GM12875 (cell line): Measurements from ENCODE around the gene GRID2.
"Not testable (repeated sequence)": the region's sequence is repeated elsewhere in the genome, so short reads cannot be mapped to it uniquely, and the experiment has no call there.

ENCODE experiments used
- H3K4me3 ChIP-seq: one replicate; pipeline ENCODE4 v1.5.1; 2011; ENCODE audit warnings: low read depth, low read length, control low read depth
- TF ChIP-seq, protein P1 (sequence below): IDR thresholded peaks from 2 replicates; pipeline ENCODE4 v1.5.1; 2011; ENCODE audit warnings: low read depth, mild to moderate bottlenecking, control low read depth, inconsistent platforms, low read length, moderate library complexity, borderline replicate concordance; ENCODE audit not compliant: insufficient read depth

The GRID2 gene

DNA sequence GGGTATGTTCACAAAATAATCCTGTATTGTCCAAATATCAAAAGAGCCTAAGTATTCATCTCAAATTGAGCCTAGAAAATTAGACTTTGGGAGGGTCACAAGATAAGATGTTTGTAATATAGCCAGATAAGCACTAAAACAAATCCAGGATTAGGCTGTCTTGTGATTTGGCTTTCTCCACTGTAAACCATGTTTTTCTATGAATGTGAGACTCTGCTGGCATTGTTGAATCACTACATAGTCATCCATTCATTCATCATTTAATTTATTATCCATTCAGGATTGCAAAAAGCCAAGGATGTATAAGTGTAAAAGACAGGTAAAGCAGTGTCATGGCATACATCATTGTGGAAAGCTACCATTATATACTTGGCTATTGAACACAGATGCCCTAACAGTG lies 148.0 kb downstream of the GRID2 start:
- H3K4me3 ChIP-seq = no peak overlapping the region
- TF ChIP-seq, protein P1, sequence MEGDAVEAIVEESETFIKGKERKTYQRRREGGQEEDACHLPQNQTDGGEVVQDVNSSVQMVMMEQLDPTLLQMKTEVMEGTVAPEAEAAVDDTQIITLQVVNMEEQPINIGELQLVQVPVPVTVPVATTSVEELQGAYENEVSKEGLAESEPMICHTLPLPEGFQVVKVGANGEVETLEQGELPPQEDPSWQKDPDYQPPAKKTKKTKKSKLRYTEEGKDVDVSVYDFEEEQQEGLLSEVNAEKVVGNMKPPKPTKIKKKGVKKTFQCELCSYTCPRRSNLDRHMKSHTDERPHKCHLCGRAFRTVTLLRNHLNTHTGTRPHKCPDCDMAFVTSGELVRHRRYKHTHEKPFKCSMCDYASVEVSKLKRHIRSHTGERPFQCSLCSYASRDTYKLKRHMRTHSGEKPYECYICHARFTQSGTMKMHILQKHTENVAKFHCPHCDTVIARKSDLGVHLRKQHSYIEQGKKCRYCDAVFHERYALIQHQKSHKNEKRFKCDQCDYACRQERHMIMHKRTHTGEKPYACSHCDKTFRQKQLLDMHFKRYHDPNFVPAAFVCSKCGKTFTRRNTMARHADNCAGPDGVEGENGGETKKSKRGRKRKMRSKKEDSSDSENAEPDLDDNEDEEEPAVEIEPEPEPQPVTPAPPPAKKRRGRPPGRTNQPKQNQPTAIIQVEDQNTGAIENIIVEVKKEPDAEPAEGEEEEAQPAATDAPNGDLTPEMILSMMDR = no peak

DNA sequence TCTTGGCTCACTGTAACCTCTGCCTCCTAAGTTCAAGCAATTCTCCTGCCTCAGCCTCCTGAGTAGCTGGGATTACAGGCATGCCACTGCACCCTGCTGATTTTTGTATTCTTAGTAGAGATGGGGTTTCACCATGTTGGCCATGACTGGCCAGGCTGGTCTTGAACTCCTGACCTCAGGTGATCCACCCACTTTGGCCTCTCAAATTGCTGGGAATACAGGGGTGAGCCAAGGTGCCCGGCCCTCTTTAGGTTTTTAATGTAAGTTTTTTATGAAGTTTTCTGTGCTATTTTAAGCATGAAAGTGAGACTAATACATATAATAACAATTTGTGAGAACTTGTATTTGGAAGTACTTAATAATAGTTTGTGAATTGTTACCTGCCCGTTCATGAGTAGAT lies 148.6 kb downstream of the GRID2 start:
- H3K4me3 ChIP-seq = not testable (repeated sequence)

DNA sequence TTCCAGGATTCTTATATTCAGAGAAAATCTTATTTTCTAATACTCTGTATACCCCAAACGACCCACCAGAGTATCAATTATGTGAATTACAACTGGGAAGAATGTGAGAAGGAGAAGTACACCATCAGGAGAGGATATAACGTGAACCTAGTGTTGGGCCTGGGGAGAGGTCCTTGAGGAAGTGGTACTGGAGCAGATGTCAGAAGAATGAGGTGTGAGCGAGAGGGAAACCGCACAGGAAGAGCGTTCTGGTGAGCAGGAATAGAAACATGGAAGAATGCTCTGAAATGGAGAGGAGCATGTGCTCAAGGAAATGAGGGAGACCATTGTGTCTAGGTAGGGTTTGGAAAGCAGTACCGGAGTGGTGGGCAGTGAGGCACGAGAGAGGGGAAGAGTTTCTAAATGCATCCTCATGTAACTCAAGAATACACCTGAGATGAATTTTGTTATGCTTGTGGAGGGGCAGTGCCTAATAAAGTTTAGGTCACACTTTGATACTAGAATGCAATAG lies 151.6 kb downstream of the GRID2 start:
- TF ChIP-seq, protein P1 = no peak

DNA sequence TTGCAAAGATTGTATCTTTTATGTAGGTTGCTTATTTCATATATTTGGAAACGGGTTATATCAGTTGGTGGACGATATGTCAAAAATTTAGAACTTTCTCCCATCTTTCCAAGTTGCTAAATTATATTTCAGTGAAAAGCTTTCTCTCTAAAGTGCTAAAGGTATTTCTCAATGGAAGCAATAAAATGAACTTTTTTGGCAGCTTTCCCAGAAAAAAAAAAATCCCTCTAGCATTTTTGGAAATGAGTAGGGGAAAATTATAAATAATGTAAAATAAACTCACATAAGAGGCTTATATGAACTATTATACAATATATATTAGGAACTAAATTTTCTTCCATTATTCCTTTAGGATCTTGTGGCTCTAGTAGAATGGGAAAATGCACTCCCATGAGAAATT lies 152.2 kb downstream of the GRID2 start:
- no peak overlapping the region for H3K4me3 ChIP-seq
- TF ChIP-seq, protein P1 = no peak

More for the DNA sequence above, 151.6 kb downstream of the GRID2 start:
- no peak overlapping the region for H3K4me3 ChIP-seq

DNA sequence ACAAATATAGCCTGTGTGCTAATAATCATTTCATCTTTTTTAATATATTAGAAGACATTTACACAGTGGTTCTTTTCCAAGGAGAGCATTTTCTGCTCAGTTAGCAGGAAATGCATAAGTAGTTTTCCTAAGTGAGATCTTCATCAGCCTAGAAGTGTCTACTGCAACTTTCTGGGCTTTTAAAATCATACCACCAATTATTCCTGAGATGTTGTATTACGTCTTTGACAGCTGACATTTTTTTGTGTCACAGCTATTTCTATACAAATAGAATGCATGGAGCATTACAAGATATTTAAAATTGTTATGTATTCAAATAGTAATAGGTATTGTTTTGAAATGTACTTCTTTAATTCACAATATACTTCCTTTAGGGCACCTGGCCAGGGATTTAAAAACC lies 158.0 kb downstream of the GRID2 start:
- no peak overlapping the region for H3K4me3 ChIP-seq
- TF ChIP-seq, protein P1 = no peak

DNA sequence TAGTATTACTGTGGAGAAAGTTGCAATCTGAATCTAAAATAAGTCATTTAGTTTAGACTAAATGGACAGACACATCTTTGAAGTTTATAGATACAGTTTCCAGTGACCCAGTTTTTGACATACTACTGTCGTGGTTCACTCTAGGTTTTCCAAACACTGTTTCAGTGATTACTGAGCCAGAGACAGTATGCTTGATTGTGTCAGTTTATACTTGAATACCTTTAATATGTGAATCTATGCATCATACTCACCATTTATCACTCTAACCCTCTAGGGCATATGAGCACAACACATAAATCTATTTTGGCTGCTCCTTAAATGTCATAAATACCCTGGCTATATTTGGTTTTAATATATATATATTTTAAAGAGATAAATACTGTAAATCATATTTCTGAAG lies 173.5 kb downstream of the GRID2 start:
- TF ChIP-seq, protein P1 = no peak
- no peak overlapping the region for H3K4me3 ChIP-seq

DNA sequence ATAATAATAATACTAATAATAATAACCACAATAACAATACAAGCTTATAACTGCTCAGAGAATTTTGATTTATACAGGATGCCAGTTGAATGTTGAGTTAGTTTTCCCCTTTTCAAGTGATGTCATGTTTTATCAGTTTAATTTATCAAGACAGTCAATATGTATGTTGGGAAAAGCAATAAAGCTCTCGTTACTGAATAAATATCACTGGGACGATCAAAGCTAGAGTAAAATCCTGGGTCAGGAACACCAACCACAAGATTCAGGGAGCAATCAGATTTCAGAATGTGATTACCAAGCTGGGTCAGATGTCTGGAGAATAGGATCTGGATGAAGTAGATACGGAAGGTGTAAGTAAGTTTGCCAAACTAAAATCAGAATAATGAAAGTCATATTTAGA lies 179.6 kb downstream of the GRID2 start:
- no peak overlapping the region for H3K4me3 ChIP-seq
- TF ChIP-seq, protein P1 = no peak

DNA sequence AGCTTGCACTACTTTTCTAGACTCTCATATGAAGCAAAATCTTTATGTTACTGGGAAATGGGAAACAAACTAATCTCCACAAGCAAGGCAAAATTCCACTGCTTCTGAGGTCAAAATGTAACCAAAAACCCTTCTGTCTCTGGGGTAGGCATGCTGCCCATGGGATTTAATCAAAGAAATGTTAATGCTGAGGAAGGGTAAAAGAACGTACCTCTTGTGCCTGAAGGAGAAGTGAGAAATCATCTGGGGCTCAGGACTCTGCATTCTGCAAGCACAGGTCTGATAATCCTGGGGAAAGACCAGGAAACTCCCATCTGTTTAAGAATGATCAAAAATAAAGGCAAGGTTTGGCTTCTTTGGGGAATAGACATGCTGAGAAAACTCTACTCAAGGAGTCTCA lies 184.7 kb downstream of the GRID2 start:
- TF ChIP-seq, protein P1 = no peak
- no peak overlapping the region for H3K4me3 ChIP-seq
